Activated B cell treated with CpG ODN at 0.5 μM for 24 hours (primary cell): ENCODE results near the gene FILIP1. TPM values are rescaled to one million over a fixed set of nuclear protein-coding genes. Genes with fewer than 3 reads are reported as not detected.

Experiments
- ATAC-seq: fragments of 200-7000 bp; cut with Tn5 transposase; one replicate; pipeline ENCODE4 v1.10.0; 2021; ENCODE audit warnings: low read depth, mild to moderate bottlenecking, moderate library complexity
- CTCF ChIA-PET: fragments of 350-600 bp; sonication (Branson Sonifier 250); formaldehyde crosslinking; loops from one replicate; lab custom pipeline; 2021; ENCODE audit warnings: antibody characterized with exemption; lab: Charles Lee
- POLR2A ChIA-PET: fragments of 350-600 bp; sonication (Branson Sonifier 250); formaldehyde crosslinking; loops from one replicate; lab custom pipeline; 2021; ENCODE audit warnings: antibody characterized with exemption; lab: Charles Lee
- DNase-seq: peaks from one replicate; pipeline ENCODE4 v3.0.0; 2022
- H3K27ac Mint-ChIP-seq: one replicate; pipeline ENCODE4 v1.8.0; 2020; ENCODE audit warnings: mixed read lengths
- H3K27me3 Mint-ChIP-seq: one replicate; pipeline ENCODE4 v1.8.0; 2021; ENCODE audit warnings: mixed read lengths
- H3K36me3 Mint-ChIP-seq: one replicate; pipeline ENCODE4 v1.8.0; 2021; ENCODE audit warnings: low read depth, mixed read lengths
- H3K4me1 Mint-ChIP-seq: one replicate; pipeline ENCODE4 v1.8.0; 2021; ENCODE audit warnings: mixed read lengths
- H3K4me3 Mint-ChIP-seq: one replicate; pipeline ENCODE4 v1.8.0; 2020; ENCODE audit warnings: mild to moderate bottlenecking, mixed read lengths
- H3K9me3 Mint-ChIP-seq: one replicate; pipeline ENCODE4 v1.8.0; 2020; ENCODE audit warnings: mixed read lengths
- intact Hi-C: fragments of 100-400 bp; cut with micrococcal nuclease; formaldehyde crosslinking; loops from one replicate; pipeline ENCODE4 v1.15.1; 2024
- total RNA-seq: library from RNA; stranded (reverse); gene quantifications from 2 replicates; pipeline ENCODE4 v1.2.3, GENCODE V29; 2022
- TF ChIP-seq, protein P1 (sequence below): fragments of 200-600 bp; IDR thresholded peaks from one replicate; pipeline ENCODE4 v1.8.0; 2022; ENCODE audit warnings: antibody characterized with exemption, mild to moderate bottlenecking

The FILIP1 gene
- total RNA-seq, 1 donor from 2014 or later, result not detected

DNA sequence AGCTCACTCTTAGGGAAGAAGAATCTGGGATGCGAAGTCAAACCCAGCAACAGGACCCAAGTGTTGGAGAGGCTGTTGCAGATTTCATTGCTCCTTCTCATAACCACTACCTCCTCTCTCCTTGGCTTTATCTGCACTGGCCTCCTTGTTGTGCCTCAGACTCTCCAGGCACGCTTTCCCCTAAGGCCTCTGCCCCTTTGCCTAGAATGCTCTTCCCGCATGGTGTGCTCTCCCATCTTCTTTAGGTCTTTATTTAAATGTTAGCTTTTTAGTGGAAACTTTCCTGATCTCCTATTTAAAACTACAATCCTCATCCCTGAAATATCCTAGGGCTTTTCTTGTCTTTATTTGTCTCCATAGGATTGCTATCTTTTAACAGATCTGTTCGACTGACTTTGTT, 114.1 kb downstream of the FILIP1 start:
- intact Hi-C loops, result no loop called here
- Mint-ChIP-seq H3K4me1 (no peaks in the 10 kb centered on the region), H3K27ac (no peak overlapping the region), H3K36me3 (no peaks in the 10 kb centered on the region), H3K27me3 (peaks cover 5% of the 10 kb centered on the region), H3K9me3 (no peaks in the 10 kb centered on the region), H3K4me3 (no peak overlapping the region)
- ChIA-PET POLR2A (no interaction called here), CTCF (no interaction called here)
- TF ChIP-seq, protein P1, sequence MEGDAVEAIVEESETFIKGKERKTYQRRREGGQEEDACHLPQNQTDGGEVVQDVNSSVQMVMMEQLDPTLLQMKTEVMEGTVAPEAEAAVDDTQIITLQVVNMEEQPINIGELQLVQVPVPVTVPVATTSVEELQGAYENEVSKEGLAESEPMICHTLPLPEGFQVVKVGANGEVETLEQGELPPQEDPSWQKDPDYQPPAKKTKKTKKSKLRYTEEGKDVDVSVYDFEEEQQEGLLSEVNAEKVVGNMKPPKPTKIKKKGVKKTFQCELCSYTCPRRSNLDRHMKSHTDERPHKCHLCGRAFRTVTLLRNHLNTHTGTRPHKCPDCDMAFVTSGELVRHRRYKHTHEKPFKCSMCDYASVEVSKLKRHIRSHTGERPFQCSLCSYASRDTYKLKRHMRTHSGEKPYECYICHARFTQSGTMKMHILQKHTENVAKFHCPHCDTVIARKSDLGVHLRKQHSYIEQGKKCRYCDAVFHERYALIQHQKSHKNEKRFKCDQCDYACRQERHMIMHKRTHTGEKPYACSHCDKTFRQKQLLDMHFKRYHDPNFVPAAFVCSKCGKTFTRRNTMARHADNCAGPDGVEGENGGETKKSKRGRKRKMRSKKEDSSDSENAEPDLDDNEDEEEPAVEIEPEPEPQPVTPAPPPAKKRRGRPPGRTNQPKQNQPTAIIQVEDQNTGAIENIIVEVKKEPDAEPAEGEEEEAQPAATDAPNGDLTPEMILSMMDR, result no peak
- DNase-seq (no peak), ATAC-seq (no peak)

DNA sequence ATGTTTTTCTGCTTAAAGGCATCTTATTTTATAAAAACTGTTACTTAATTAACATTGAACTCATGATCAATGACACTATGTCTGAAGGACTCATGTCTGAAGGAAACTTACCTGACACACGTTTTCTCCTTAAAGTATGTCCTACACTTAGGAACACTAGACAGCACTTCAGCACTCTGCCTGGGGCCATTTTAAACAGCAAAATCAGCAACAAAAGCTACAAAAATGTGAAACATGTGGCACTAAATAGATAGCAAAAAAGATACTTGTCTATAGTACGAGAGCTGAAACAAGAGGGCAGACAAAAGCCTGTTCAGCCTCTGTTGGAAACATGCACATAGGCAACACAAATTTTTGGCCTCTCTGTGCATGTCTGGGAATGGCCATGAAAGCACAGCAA, 115.5 kb downstream of the FILIP1 start:
- intact Hi-C loops, result no loop called here
- Mint-ChIP-seq H3K27ac (no peak overlapping the region), H3K36me3 (no peaks in the 10 kb centered on the region), H3K27me3 (peaks cover 5% of the 10 kb centered on the region), H3K4me1 (no peaks in the 10 kb centered on the region), H3K9me3 (no peaks in the 10 kb centered on the region), H3K4me3 (no peak overlapping the region)
- POLR2A ChIA-PET, result no interaction called here
- CTCF ChIA-PET, result interaction anchor here (0.6 kb wide), 1 partner anchor 8 kb away, joined by 3 read pairs; no protein-coding TSS in a partner anchor
- TF ChIP-seq, protein P1, result no peak
- ATAC-seq (no peak), DNase-seq (no peak)

DNA sequence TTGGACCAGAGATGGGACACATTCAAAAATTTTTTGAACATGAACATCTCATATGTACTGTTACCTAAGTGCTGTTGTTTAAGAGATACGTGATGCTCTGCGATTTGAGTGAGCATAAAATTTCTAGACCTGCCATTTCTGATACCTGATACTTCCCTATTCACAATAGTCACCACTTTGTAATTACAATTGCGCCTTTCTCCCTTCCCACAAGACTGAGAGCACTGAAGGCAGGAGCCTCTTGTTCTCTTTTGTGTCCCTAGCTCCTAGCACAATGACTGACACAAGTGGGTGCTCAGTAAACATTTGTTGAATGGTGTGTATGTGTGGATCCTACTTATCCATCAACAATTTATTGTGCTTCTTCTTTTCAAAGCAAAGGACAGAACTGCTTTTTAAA, 116.2 kb downstream of the FILIP1 start:
- H3K9me3 Mint-ChIP-seq, result peaks cover under 1% of the 10 kb centered on the region
- intact Hi-C loops, result no loop called here
- H3K4me1 Mint-ChIP-seq, result no peaks in the 10 kb centered on the region
- POLR2A ChIA-PET, result no interaction called here
- no peak overlapping the region for H3K4me3 Mint-ChIP-seq
- peaks cover 5% of the 10 kb centered on the region for H3K27me3 Mint-ChIP-seq
- H3K36me3 Mint-ChIP-seq, result no peaks in the 10 kb centered on the region
- DNase-seq, result no peak
- ATAC-seq, result no peak
- CTCF ChIA-PET, result no interaction called here
- no peak overlapping the region for H3K27ac Mint-ChIP-seq
- TF ChIP-seq, protein P1, result no peak

DNA sequence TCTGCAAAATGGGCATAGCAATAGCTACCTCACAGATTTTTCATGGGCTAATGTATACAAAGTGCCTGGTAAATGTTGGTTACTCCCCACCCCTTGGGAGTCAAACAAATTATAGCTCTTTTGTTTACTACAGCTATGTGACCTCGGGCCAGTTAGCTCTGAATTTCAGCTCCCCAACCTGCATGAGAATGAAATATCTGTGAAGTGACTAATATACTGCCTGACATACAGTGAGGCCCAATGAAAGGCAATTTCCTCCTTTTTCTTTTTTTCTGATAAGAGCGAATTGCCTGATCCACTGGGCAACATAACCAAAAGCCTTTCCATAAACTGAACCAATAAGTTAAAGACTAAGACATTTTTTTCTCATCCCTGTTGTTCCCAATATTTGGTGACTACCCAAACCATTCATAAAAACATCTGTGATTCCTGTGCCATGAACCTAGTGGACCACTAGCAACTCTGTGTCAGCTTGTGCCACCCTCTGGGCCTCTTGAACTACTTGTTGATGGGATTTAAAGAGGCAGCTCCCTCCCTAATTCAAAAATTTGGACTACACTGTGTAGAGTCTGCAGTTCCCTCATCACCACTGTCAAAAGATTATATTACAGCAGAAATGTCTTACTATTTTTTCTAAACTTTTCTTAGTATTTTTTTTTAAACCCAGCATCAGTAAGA, 117.1 kb downstream of the FILIP1 start:
- ATAC-seq, result no peak
- Mint-ChIP-seq H3K4me3 (no peak overlapping the region), H3K36me3 (no peaks in the 10 kb centered on the region), H3K27me3 (peaks cover 3% of the 10 kb centered on the region), H3K27ac (no peak overlapping the region), H3K4me1 (no peaks in the 10 kb centered on the region), H3K9me3 (peaks cover 2% of the 10 kb centered on the region)
- TF ChIP-seq, protein P1, result no peak
- intact Hi-C loops, result no loop called here
- CTCF ChIA-PET, result no interaction called here
- POLR2A ChIA-PET, result interaction anchor here (0.7 kb wide), 1 partner anchor 36 kb away, joined by 3 read pairs; no protein-coding TSS in a partner anchor
- DNase-seq, result no peak

DNA sequence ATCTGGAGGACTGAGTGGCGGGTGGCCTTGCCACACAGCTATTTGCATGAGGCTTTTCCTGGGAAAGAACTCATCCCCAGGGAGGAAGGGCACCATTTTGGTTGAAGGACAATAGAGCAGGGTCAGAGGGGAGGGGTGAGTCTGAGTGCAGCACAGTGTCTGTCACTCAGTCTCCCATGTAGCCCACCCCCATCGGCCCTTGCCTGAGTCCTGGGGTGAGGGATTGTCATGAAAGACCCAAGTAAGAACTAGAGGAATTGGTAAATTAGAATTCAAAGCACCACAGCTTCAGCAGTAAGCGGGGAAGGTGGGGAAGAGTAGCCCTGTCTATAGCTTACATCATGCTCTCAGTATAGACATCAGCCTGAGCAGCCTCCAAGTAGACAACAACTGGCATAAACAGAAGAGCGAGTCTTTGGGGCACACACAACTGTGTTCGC, 118.6 kb downstream of the FILIP1 start:
- ChIA-PET CTCF (no interaction called here), POLR2A (no interaction called here)
- Mint-ChIP-seq H3K9me3 (peaks cover 4% of the 10 kb centered on the region), H3K4me1 (no peaks in the 10 kb centered on the region), H3K4me3 (no peak overlapping the region), H3K36me3 (no peaks in the 10 kb centered on the region), H3K27me3 (peaks cover 3% of the 10 kb centered on the region), H3K27ac (no peak overlapping the region)
- no peak for ATAC-seq
- intact Hi-C loops, result no loop called here
- no peak for DNase-seq
- TF ChIP-seq, protein P1, result no peak
